Panc1 (cell line): Measurements from ENCODE around the gene SPSB1. TPM values are rescaled to one million over a fixed set of nuclear protein-coding genes. Genes with fewer than 3 reads are reported as not detected.

ENCODE experiments used
- ATAC-seq: fragments of 200-7000 bp; cut with Tn5 transposase; 2 replicates; pipeline ENCODE4 v1.9.1; 2020; ENCODE audit warnings: mild to moderate bottlenecking, moderate library complexity
- BruUV-seq: library from RNA; stranded (reverse); fragments of 400-500 nt; replicated peaks from 2 replicates; lab custom pipeline; 2021; lab: Mats Ljungman, UMichigan
- CTCF ChIA-PET: fragments of 300-600 bp; sonication (Branson Sonifier 250); formaldehyde crosslinking; loops from one replicate; lab custom pipeline; 2022; ENCODE audit warnings: antibody characterized with exemption; lab: Charles Lee
- POLR2A ChIA-PET: fragments of 300-600 bp; sonication (Branson Sonifier 250); formaldehyde crosslinking; loops from one replicate; lab custom pipeline; 2022; ENCODE audit warnings: antibody characterized with exemption; lab: Charles Lee
- DNase-seq: peaks from one replicate; pipeline ENCODE4 v3.0.0-alpha.2; 2010; ENCODE audit warnings: low read depth, low spot score
- H3K27ac ChIP-seq: 2 replicates; pipeline ENCODE4 v1.5.1; 2011; ENCODE audit warnings: mild to moderate bottlenecking, low read length, inconsistent platforms
- H3K27me3 ChIP-seq: fragments of 200-500 bp; sonication (Bioruptor generic); 2 replicates; pipeline ENCODE4 v1.6.0; 2014; ENCODE audit warnings: low read length, inconsistent platforms; ENCODE audit not compliant: control insufficient read depth, insufficient read depth
- H3K36me3 ChIP-seq: fragments of 200-500 bp; sonication (Bioruptor generic); 2 replicates; pipeline ENCODE4 v1.5.1; 2014; ENCODE audit warnings: inconsistent platforms, mild to moderate bottlenecking, low read length, moderate library complexity; ENCODE audit not compliant: control insufficient read depth, insufficient read depth
- H3K4me1 ChIP-seq: 2 replicates; pipeline ENCODE4 v1.5.1; 2011; ENCODE audit warnings: inconsistent platforms, mild to moderate bottlenecking, low read length, moderate library complexity; ENCODE audit not compliant: control insufficient read depth, insufficient read depth
- H3K4me3 ChIP-seq, 2 experiments: 2 replicates each; pipeline ENCODE4 v1.5.1; 2011 to 2012; ENCODE audit warnings: low read depth in 2 of 2, low read length in 2 of 2, mild to moderate bottlenecking in 2 of 2, inconsistent platforms in 1 of 2, moderate library complexity in 1 of 2
- H3K9me3 ChIP-seq: fragments of 200-500 bp; sonication (Bioruptor generic); 2 replicates; pipeline ENCODE4 v1.5.1; 2014; ENCODE audit warnings: low read depth, mild to moderate bottlenecking, inconsistent platforms, low read length, moderate library complexity; ENCODE audit not compliant: control insufficient read depth, insufficient read depth
- CTCF ChIP-seq: fragments of 450-650 bp; IDR thresholded peaks from 2 replicates; pipeline ENCODE4 v1.5.1; 2017; ENCODE audit warnings: mild to moderate bottlenecking
- POLR2AphosphoS5 ChIP-seq: IDR thresholded peaks from 2 replicates; pipeline ENCODE4 v1.6.1; 2012; ENCODE audit warnings: mild to moderate bottlenecking, low read depth, low read length, moderate library complexity
- REST ChIP-seq, 2 experiments: IDR thresholded peaks; 2 replicates each; pipeline ENCODE4 v1.6.1; 2011 to 2012; ENCODE audit warnings: low read depth in 2 of 2, control low read depth in 1 of 2, low read length in 1 of 2, mild to moderate bottlenecking in 1 of 2, moderate library complexity in 1 of 2; ENCODE audit not compliant: insufficient read depth in 1 of 2
- SIN3A ChIP-seq: IDR thresholded peaks from 2 replicates; pipeline ENCODE4 v1.6.1; 2012; ENCODE audit warnings: low read depth, mild to moderate bottlenecking, low read length, moderate library complexity, borderline replicate concordance; ENCODE audit not compliant: insufficient read depth
- TCF7L2 ChIP-seq: IDR thresholded peaks from 2 replicates; pipeline ENCODE4 v1.6.1; 2011; ENCODE audit warnings: mild to moderate bottlenecking, low read depth, low read length, inconsistent platforms
- in situ Hi-C: cut with HindIII; loops from 2 replicates; pipeline ENCODE4 v1.10.0; 2016; ENCODE audit warnings: low sequenced_read_pairs, low pct_unique_long_range_greater_than_20kb
- intact Hi-C: fragments of 100-400 bp; cut with micrococcal nuclease; formaldehyde crosslinking; loops from one replicate; pipeline ENCODE4 v1.10.0; 2022; ENCODE audit not compliant: unreplicated experiment
- total RNA-seq: library from RNA; stranded (reverse); gene quantifications from one replicate; pipeline ENCODE4 v1.2.1, GENCODE V29; 2021; ENCODE audit not compliant: unreplicated experiment

Gene SPSB1
- total RNA-seq, 1 experiment from 2014 or later: 73.7 TPM

DNA sequence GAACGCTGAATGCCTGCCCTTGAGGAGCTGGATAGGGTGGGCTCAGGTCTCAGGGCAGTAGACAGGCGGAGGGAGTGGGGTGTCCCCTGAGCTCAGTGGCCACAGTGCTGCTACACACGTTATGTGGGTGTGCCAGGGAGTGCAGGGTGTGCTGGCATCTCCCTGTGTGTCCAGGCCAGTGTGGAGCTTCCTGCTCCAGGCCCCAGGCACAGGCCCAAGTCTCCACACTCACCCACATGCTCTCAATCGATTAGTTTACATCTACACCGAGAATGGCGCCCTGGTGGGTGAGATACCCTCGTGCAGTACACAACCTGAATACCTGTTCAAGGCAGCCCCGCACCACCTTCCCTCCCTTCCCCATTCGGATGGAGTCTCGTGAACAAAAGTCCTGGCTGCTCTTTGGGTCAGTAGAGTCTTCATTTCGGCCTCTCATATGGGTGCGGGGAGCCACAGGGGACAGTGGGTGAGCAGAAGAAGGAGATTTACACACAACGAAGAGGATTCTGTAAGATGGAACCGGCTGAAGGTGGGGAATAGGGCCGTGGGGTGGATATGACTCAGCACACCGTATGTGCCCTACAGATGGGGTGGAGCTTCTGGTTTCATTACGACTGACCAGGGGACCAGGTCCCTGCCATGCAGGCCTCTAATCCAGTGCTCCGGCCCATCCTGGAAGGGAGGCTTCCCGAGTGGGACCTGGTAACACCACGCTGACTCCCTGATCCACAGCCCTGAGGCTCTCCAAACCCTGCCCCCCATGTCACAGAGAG, 93.3 kb downstream of the SPSB1 start:
- ATAC-seq: 0 out of 2 replicates have a peak, but pooled peaks have one; percentile 22
- Histone ChIP-seq H3K27me3 (no peaks in the 10 kb centered on the region), H3K4me3 (no peak overlapping the region), H3K9me3 (no peaks in the 10 kb centered on the region), H3K36me3 (no peaks in the 10 kb centered on the region), H3K4me1 (peaks cover 33% of the 10 kb centered on the region), H3K27ac (peak overlapping the region; percentile 84)
- DNase-seq: no peak
- TF ChIP-seq SIN3A: no peak
- no peak for TF ChIP-seq POLR2AphosphoS5
- TF ChIP-seq REST (IDR thresholded peaks at IDR 0.05; ENCODE audit: insufficient read depth in 1 of 2, low read depth in 2 of 2, low read length in 1 of 2): no peak
- no peak for TF ChIP-seq TCF7L2
- TF ChIP-seq CTCF: no peak
- ChIA-PET CTCF (no interaction called here), POLR2A (interaction anchor here (0.5 kb wide), 1 partner anchor 16 kb away, joined by 11 read pairs; no protein-coding TSS in a partner anchor)
- intact Hi-C loops: no loop called here
- in situ Hi-C loops: no loop called here
- no TSS peak for BruUV-seq

- BruUV-seq: no TSS peak
- peak overlapping the region; percentile 82 for H3K27ac ChIP-seq
- ChIA-PET CTCF (interaction anchor here (0.6 to 1.0 kb wide), 3 partner anchors 11 to 217 kb away, joined by 3 to 5 read pairs (median 4); no protein-coding TSS in a partner anchor), POLR2A (interaction anchor here (0.6 kb wide), 1 partner anchor 24 kb away, joined by 9 read pairs; no protein-coding TSS in a partner anchor)
- H3K36me3 ChIP-seq: no peaks in the 10 kb centered on the region
- ATAC-seq (peak; percentile 74), DNase-seq (no peak)
- peaks cover 29% of the 10 kb centered on the region for H3K4me1 ChIP-seq
- no peaks in the 10 kb centered on the region for H3K9me3 ChIP-seq
- intact Hi-C loops (no loop called here), in situ Hi-C loops (no loop called here)
- H3K4me3 ChIP-seq: no peak overlapping the region
- H3K27me3 ChIP-seq: no peaks in the 10 kb centered on the region
- no peak for TF ChIP-seq SIN3A
- TF ChIP-seq POLR2AphosphoS5: no peak
- TF ChIP-seq TCF7L2: no peak
- TF ChIP-seq REST (IDR thresholded peaks at IDR 0.05; ENCODE audit: insufficient read depth in 1 of 2, low read depth in 2 of 2, low read length in 1 of 2): no peak
- TF ChIP-seq CTCF: no peak
Observed at GRCh38 chr1:9388335-9389180, 95.9 kb downstream of the SPSB1 start.
